Lower lobe of right lung (tissue), 2 donors: ENCODE data around the gene RHOB. TPM values are rescaled to one million over a fixed set of nuclear protein-coding genes. Genes with fewer than 3 reads are reported as not detected.

Experiments
- ATAC-seq, 2 donors: fragments of 200-7000 bp; cut with Tn5 transposase; one replicate each; pipeline ENCODE4 v1.9.1; 2020 to 2022; ENCODE audit warnings: mild to moderate bottlenecking in 2 of 2, moderate library complexity in 2 of 2
- DNase-seq: peaks from one replicate; pipeline ENCODE4 v3.0.0-alpha.2; 2020
- H3K27ac ChIP-seq: fragments of 200-600 bp; one replicate; pipeline ENCODE4 v1.8.0; 2022
- H3K27me3 ChIP-seq: fragments of 200-600 bp; one replicate; pipeline ENCODE4 v1.8.0; 2022; ENCODE audit warnings: low read depth
- H3K36me3 ChIP-seq: fragments of 200-600 bp; one replicate; pipeline ENCODE4 v1.8.0; 2022; ENCODE audit warnings: mild to moderate bottlenecking
- H3K4me1 ChIP-seq: fragments of 200-600 bp; one replicate; pipeline ENCODE4 v1.8.0; 2022
- H3K4me3 ChIP-seq: fragments of 200-600 bp; one replicate; pipeline ENCODE4 v1.8.0; 2022; ENCODE audit warnings: mild to moderate bottlenecking
- H3K9me3 ChIP-seq: fragments of 200-600 bp; one replicate; pipeline ENCODE4 v1.8.0; 2022
- CTCF ChIP-seq: fragments of 200-600 bp; IDR thresholded peaks from one replicate; pipeline ENCODE4 v1.8.0; 2022; ENCODE audit warnings: antibody characterized with exemption, mild to moderate bottlenecking
- intact Hi-C: fragments of 100-400 bp; cut with DNase I; formaldehyde crosslinking; loops from one replicate; pipeline ENCODE4 v1.11.0; 2022
- total RNA-seq: library from RNA; stranded (reverse); fragmentation: NEBNext Ultra II Directional; extraction: Animal tissue kit (Norgen Biotek cat#: 25700); gene quantifications from one replicate; pipeline ENCODE4 v1.2.1, GENCODE V29; 2021
- donor health status: DM: no; HTN: yes; CAD: no; lungs with severe emphysema.

Gene RHOB
- total RNA-seq, 1 donor from 2014 or later: 176 TPM

DNA sequence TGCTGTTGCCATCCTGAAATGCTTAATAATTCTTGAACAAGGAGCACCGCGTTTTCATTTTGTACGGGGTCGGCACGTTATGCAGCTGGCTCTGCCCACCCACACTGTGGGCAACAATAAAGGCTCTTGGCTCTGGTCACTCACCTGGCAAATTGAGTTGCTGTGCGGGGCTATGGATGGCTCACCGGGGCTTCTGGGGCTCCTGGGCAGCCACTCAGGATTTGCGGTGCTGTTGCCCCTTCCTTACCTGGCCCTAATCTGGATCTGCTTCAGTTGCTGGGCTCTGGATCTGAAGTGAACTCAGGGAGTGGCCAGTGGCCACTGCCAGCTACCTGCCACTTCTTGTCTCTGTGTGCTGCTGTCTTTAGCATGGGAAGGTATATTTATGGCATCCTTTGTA lies 22.7 kb downstream of the RHOB start:
- H3K9me3 ChIP-seq: no peaks in the 10 kb centered on the region
- intact Hi-C loops: no loop called here
- H3K4me1 ChIP-seq: no peaks in the 10 kb centered on the region
- no peak overlapping the region for H3K27ac ChIP-seq
- TF ChIP-seq CTCF: no peak
- ATAC-seq: no peak
- no peaks in the 10 kb centered on the region for H3K27me3 ChIP-seq
- no peak overlapping the region for H3K4me3 ChIP-seq
- DNase-seq: no peak
- H3K36me3 ChIP-seq: no peaks in the 10 kb centered on the region

DNA sequence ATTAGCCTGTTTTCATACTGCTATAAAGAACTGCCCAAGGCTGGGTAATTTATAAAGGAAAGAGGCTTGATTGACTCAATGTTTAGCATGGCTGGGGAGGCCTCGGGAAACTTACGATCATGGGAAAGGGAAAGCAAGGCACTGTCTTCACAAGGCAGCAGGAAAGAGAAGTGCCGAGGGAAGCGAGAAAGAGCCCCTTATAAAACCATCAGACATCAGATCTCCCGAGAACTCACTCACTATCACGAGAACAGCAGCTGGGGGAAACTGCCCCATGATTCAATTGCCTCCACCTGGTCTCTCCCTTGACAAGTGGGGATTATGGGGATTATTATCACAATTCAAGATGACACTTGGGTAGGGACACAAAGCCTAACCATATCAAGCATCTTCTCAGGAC lies 23.3 kb downstream of the RHOB start:
- DNase-seq (no peak), ATAC-seq (no peak)
- intact Hi-C loops: no loop called here
- no peak for TF ChIP-seq CTCF
- Histone ChIP-seq H3K4me1 (no peaks in the 10 kb centered on the region), H3K27ac (no peak overlapping the region), H3K36me3 (no peaks in the 10 kb centered on the region), H3K9me3 (no peaks in the 10 kb centered on the region), H3K27me3 (no peaks in the 10 kb centered on the region), H3K4me3 (no peak overlapping the region)

DNA sequence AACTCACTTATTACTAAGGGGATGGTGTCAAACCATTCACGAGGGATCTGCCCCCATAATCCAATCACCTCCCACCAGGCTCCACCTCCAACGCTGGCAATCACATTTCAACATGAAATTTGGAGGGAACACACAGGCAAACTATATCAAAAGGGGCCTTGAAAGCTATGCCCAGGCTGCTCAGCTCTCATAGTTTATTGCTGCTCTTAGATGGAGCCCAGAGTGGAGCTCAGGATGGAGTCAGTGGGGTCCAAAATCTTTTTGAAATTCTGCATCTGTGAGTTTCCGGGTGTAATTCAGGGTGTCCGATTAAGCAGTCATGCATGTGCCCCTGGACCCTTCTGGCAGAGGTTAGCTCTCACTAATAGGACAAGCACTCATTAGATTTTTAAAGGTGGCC lies 24.3 kb downstream of the RHOB start:
- no peak for ATAC-seq
- no peak for DNase-seq
- intact Hi-C loops: no loop called here
- no peak for TF ChIP-seq CTCF
- H3K27me3 ChIP-seq: no peaks in the 10 kb centered on the region
- no peaks in the 10 kb centered on the region for H3K9me3 ChIP-seq
- H3K36me3 ChIP-seq: no peaks in the 10 kb centered on the region
- no peaks in the 10 kb centered on the region for H3K4me1 ChIP-seq
- no peak overlapping the region for H3K27ac ChIP-seq
- no peak overlapping the region for H3K4me3 ChIP-seq

GRCh38 chr2:20471902-20472559 lies 25.2 kb downstream of the RHOB start:
- Histone ChIP-seq H3K27ac (no peak overlapping the region), H3K36me3 (no peaks in the 10 kb centered on the region), H3K9me3 (no peaks in the 10 kb centered on the region), H3K4me3 (no peak overlapping the region), H3K27me3 (no peaks in the 10 kb centered on the region), H3K4me1 (no peaks in the 10 kb centered on the region)
- DNase-seq (no peak), ATAC-seq (no peak)
- TF ChIP-seq CTCF: no peak
- intact Hi-C loops: no loop called here

- no peak overlapping the region for H3K4me3 ChIP-seq
- no peaks in the 10 kb centered on the region for H3K4me1 ChIP-seq
- TF ChIP-seq CTCF: no peak
- DNase-seq: no peak
- no peak overlapping the region for H3K27ac ChIP-seq
- intact Hi-C loops: no loop called here
- no peaks in the 10 kb centered on the region for H3K9me3 ChIP-seq
- no peak for ATAC-seq
- H3K27me3 ChIP-seq: no peaks in the 10 kb centered on the region
- no peaks in the 10 kb centered on the region for H3K36me3 ChIP-seq
These were observed 25.7 kb downstream of the RHOB start for GRCh38 chr2:20472569-20472968.
